Smooth muscle cell (in vitro differentiated cells): ENCODE results near the gene ZC2HC1C. TPM values are rescaled to one million over a fixed set of nuclear protein-coding genes. Genes with fewer than 3 reads are reported as not detected.

Experiments
- DNase-seq: peaks from one replicate; lab custom pipeline; 2025; ENCODE audit not compliant: unreplicated experiment; lab: John Stamatoyannopoulos, UW
- H2AFZ ChIP-seq: fragments of 200-600 bp; sonication (generic); 2 replicates; pipeline ENCODE4 v1.6.0; 2016; ENCODE audit warnings: antibody characterized with exemption, low read depth, mild to moderate bottlenecking
- H3F3A ChIP-seq: fragments of 200-600 bp; sonication (generic); 2 replicates; pipeline ENCODE4 v1.6.0; 2017; ENCODE audit warnings: antibody characterized with exemption, low read depth
- H3K27ac ChIP-seq: fragments of 200-600 bp; sonication (generic); 2 replicates; pipeline ENCODE4 v1.5.1; 2016; ENCODE audit warnings: low read depth, mild to moderate bottlenecking
- H3K27me3 ChIP-seq: fragments of 200-600 bp; sonication (generic); 2 replicates; pipeline ENCODE4 v1.6.1; 2016; ENCODE audit warnings: low read depth, mild to moderate bottlenecking
- H3K36me3 ChIP-seq: fragments of 200-600 bp; sonication (generic); 2 replicates; pipeline ENCODE4 v1.5.1; 2016; ENCODE audit warnings: low read depth
- H3K4me1 ChIP-seq: fragments of 200-600 bp; sonication (generic); 2 replicates; pipeline ENCODE4 v1.5.1; 2016; ENCODE audit warnings: low read depth
- H3K4me2 ChIP-seq: fragments of 200-600 bp; sonication (generic); 2 replicates; pipeline ENCODE4 v1.6.0; 2016; ENCODE audit warnings: mild to moderate bottlenecking
- H3K4me3 ChIP-seq: fragments of 200-600 bp; sonication (generic); 2 replicates; pipeline ENCODE4 v1.5.1; 2016; ENCODE audit warnings: mild to moderate bottlenecking
- H3K79me2 ChIP-seq: fragments of 200-600 bp; sonication (generic); 2 replicates; pipeline ENCODE4 v1.6.0; 2016; ENCODE audit warnings: low read depth, mild to moderate bottlenecking
- H3K9ac ChIP-seq: fragments of 200-600 bp; sonication (generic); 2 replicates; pipeline ENCODE4 v1.6.0; 2016; ENCODE audit warnings: low read depth
- H3K9me3 ChIP-seq: fragments of 200-600 bp; sonication (generic); replicated peaks from 2 replicates; pipeline ENCODE4 v1.5.1; 2016; ENCODE audit warnings: low read depth
- H4K20me1 ChIP-seq: fragments of 200-600 bp; sonication (generic); 2 replicates; pipeline ENCODE4 v1.6.0; 2016; ENCODE audit warnings: low read depth
- CTCF ChIP-seq: fragments of 200-600 bp; sonication (generic); IDR thresholded peaks from 2 replicates; pipeline ENCODE4 v1.5.1; 2017; ENCODE audit warnings: borderline replicate concordance, mild to moderate bottlenecking, antibody characterized with exemption; ENCODE audit not compliant: insufficient read depth, poor library complexity, severe bottlenecking
- WGBS: methylation state at CpG from one replicate; pipeline ENCODE4 v1.1.7; 2016; ENCODE audit warnings: low lambda C conversion rate; 5-methylcytosine and 5-hydroxymethylcytosine counted together
- polyA plus RNA-seq: library from polyadenylated mRNA; unstranded; fragments of >200 nt; fragmentation: Nextera tagmentation; extraction: Ambion mirVana; gene quantifications from 2 replicates; pipeline ENCODE4 v1.2.1, GENCODE V29; 2016
- total RNA-seq: library from RNA; depleted of rRNA; stranded (reverse); fragments of >200 nt; gene quantifications from 2 replicates; pipeline ENCODE4 v1.2.3, GENCODE V29; 2014

The ZC2HC1C gene
- total and polyA plus RNA-seq, 2 experiments from 2014 or later: 0.18 to 0.53 TPM

DNA sequence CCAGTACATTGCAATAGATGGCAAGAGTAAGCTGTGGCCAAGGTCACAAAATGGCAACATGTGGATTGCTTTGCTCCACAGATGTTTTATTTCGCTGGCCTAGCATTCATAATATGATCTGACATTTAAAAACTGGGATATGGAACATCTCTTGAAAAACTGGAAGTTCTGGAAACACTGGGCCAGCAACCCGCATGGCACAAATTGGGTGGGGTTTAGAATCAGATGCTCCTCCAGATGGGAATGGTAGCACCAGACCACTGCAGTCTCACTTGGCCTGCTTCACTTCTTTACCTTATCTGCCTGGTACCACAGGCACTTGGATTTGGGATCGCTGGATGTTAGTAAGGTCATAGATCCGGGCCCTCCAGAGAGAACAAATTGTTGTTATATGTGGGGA is 10.1 kb downstream of the ZC2HC1C start:
- Histone ChIP-seq H3K9me3 (no peaks in the 10 kb centered on the region), H3K36me3 (no peaks in the 10 kb centered on the region), H4K20me1 (no peaks in the 10 kb centered on the region), H3K9ac (no peak overlapping the region), H3K4me1 (no peaks in the 10 kb centered on the region), H3K27me3 (no peaks in the 10 kb centered on the region), H3K79me2 (no peaks in the 10 kb centered on the region), H3K4me3 (no peak overlapping the region), H2AFZ (no peak overlapping the region), H3F3A (peaks cover 14% of the 10 kb centered on the region), H3K27ac (no peak overlapping the region), H3K4me2 (no peak overlapping the region)
- TF ChIP-seq CTCF: no peak
- 74% methylated on average over 4 of the region's 4 CpGs for WGBS
- DNase-seq: no peak

GRCh38 chr14:75081660-75082229 is 12.3 kb downstream of the ZC2HC1C start:
- Histone ChIP-seq H4K20me1 (no peaks in the 10 kb centered on the region), H3K27me3 (no peaks in the 10 kb centered on the region), H3K27ac (no peak overlapping the region), H3K9ac (no peak overlapping the region), H3K4me3 (no peak overlapping the region), H3K9me3 (no peaks in the 10 kb centered on the region), H3F3A (peaks cover 14% of the 10 kb centered on the region), H3K36me3 (no peaks in the 10 kb centered on the region), H3K79me2 (no peaks in the 10 kb centered on the region), H3K4me2 (no peak overlapping the region), H3K4me1 (no peaks in the 10 kb centered on the region), H2AFZ (no peak overlapping the region)
- TF ChIP-seq CTCF: no peak
- no peak for DNase-seq
- WGBS: 80% methylated on average over 2 of the region's 2 CpGs

DNA sequence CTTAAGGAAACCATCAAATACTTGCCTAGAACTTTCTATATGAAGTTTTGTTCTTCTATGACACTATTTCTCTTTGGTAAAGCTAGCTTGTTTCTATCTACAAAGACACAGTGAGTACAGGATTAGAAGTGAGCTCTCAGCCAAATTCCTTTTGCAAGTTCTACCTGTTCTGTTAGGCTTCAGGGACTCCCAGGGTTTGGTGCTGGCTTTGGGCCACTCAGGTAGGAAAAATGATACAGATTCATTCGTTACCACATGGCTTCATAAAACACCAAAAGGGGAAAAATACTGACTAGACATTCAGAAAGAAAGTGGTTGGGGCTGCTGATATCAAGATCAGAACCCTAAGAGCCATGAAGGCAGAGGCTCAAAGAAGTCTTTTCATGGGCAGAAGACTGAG is 13.8 kb downstream of the ZC2HC1C start:
- Histone ChIP-seq H3K79me2 (no peaks in the 10 kb centered on the region), H3F3A (peaks cover 3% of the 10 kb centered on the region), H3K9ac (no peak overlapping the region), H3K27ac (no peak overlapping the region), H3K9me3 (no peaks in the 10 kb centered on the region), H3K27me3 (no peaks in the 10 kb centered on the region), H3K36me3 (peaks cover 6% of the 10 kb centered on the region), H3K4me1 (no peaks in the 10 kb centered on the region), H2AFZ (no peak overlapping the region), H4K20me1 (no peaks in the 10 kb centered on the region), H3K4me2 (no peak overlapping the region), H3K4me3 (no peak overlapping the region)
- no peak for TF ChIP-seq CTCF
- 93% methylated on average over 1 of the region's 1 CpG for WGBS
- no peak for DNase-seq

GRCh38 chr14:75084513-75084912 is 15.1 kb downstream of the ZC2HC1C start:
- no peak overlapping the region for H3K27ac ChIP-seq
- TF ChIP-seq CTCF: no peak
- DNase-seq: no peak
- no peak overlapping the region for H3K4me3 ChIP-seq
- H3K79me2 ChIP-seq: no peaks in the 10 kb centered on the region
- H2AFZ ChIP-seq: no peak overlapping the region
- H3F3A ChIP-seq: no peaks in the 10 kb centered on the region
- 81% methylated on average over 5 of the region's 5 CpGs for WGBS
- H3K4me2 ChIP-seq: no peak overlapping the region
- no peak overlapping the region for H3K9ac ChIP-seq
- no peaks in the 10 kb centered on the region for H3K9me3 ChIP-seq
- peaks cover 6% of the 10 kb centered on the region for H3K36me3 ChIP-seq
- H4K20me1 ChIP-seq: no peaks in the 10 kb centered on the region
- H3K4me1 ChIP-seq: no peaks in the 10 kb centered on the region
- no peaks in the 10 kb centered on the region for H3K27me3 ChIP-seq
